ENCODE measurements around the gene OSR1. TPM values are rescaled to one million over a fixed set of nuclear protein-coding genes. Genes with fewer than 3 reads are reported as not detected.

The OSR1 gene
- total and polyA plus RNA-seq, 2 donors (not counting 3 experiments of a cell fraction or from before 2014, with no cell fraction given) = not detected

DNA sequence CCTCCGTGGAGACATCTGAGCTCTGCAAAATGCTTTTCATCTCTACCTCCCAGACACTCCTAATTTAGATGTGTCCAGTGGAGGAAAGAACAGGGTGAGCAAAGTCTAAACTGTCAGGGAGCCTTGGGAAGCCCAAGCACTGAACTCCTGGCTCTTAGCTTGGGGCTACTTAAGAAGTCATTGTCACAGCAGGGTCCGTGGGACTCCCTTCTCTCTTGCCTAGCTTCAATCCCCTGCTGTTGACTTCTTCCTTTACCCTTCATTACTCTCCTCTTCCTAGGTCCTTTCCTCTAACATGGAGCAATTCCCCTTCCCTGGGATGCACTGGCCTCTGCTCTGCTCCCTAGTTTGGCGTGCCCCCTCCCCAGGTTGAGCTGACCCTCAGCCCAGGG is 3.4 kb downstream of the OSR1 start:
- Histone ChIP-seq H3K9me3 (replicated peaks; ENCODE audit: control insufficient read depth, insufficient read depth, low read length) (no peaks in the 10 kb centered on the region), H3K9me1 (replicated peaks; ENCODE audit: control insufficient read depth, extremely low read depth, insufficient read depth, low read length) (no peaks in the 10 kb centered on the region), H3K4me3 (replicated peaks in 1 of 3; ENCODE audit: insufficient read depth in 1 of 3, low read depth in 1 of 3, low read length in 3 of 3) (no peak overlapping the region), H2AFZ (ENCODE audit: low read depth, low read length) (no peak overlapping the region), H3K4me2 (ENCODE audit: insufficient read depth, low read length) (no peak overlapping the region), H3K36me3 (ENCODE audit: control insufficient read depth in 2 of 2, extremely low read depth in 1 of 2, insufficient read depth in 2 of 2, low read length in 2 of 2) (no peaks in the 10 kb centered on the region), H4K20me1 (replicated peaks; ENCODE audit: control insufficient read depth, extremely low read depth, insufficient read depth, low read length) (no peaks in the 10 kb centered on the region), H3K4me1 (ENCODE audit: control insufficient read depth, extremely low read depth, insufficient read depth, low read length) (no peaks in the 10 kb centered on the region), H3K79me2 (ENCODE audit: control insufficient read depth, insufficient read depth, low read length) (no peaks in the 10 kb centered on the region), H3K27me3 (ENCODE audit: control insufficient read depth in 2 of 2, insufficient read depth in 2 of 2, low read length in 2 of 2) (peaks cover 88 to 96% of the 10 kb centered on the region in 2 experiments), H3K9ac (replicated peaks; ENCODE audit: extremely low read depth, insufficient read depth, low read length) (no peak overlapping the region), H3K27ac (ENCODE audit: insufficient read depth, low read depth, low read length) (no peak overlapping the region)
- ChIA-PET POLR2A (no interaction called here), CTCF (interaction anchor here (0.7 kb wide), 1 partner anchor 15 kb away, joined by 3 read pairs; no protein-coding TSS in a partner anchor)
- FAIRE-seq (no peak), DNase-seq (ENCODE audit: low read depth, low spot score) (no peak)
- TF ChIP-seq, protein P1, sequence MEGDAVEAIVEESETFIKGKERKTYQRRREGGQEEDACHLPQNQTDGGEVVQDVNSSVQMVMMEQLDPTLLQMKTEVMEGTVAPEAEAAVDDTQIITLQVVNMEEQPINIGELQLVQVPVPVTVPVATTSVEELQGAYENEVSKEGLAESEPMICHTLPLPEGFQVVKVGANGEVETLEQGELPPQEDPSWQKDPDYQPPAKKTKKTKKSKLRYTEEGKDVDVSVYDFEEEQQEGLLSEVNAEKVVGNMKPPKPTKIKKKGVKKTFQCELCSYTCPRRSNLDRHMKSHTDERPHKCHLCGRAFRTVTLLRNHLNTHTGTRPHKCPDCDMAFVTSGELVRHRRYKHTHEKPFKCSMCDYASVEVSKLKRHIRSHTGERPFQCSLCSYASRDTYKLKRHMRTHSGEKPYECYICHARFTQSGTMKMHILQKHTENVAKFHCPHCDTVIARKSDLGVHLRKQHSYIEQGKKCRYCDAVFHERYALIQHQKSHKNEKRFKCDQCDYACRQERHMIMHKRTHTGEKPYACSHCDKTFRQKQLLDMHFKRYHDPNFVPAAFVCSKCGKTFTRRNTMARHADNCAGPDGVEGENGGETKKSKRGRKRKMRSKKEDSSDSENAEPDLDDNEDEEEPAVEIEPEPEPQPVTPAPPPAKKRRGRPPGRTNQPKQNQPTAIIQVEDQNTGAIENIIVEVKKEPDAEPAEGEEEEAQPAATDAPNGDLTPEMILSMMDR (IDR thresholded peaks at IDR 0.05; ENCODE audit: extremely low read depth in 1 of 2, insufficient read depth in 1 of 2, low read depth in 1 of 2, low read length in 2 of 2) = no peak
- no peak for TF ChIP-seq GATA2 (IDR thresholded peaks at IDR 0.05; ENCODE audit: insufficient read depth, insufficient read length, low read depth, low read length)
- TF ChIP-seq MYC (IDR thresholded peaks at IDR 0.05; ENCODE audit: low read depth, low read length) = no peak
- TF ChIP-seq POLR2A (IDR thresholded peaks at IDR 0.05; ENCODE audit: low read depth, low read length) = no peak
- TF ChIP-seq JUN (IDR thresholded peaks at IDR 0.05; ENCODE audit: borderline replicate concordance, insufficient read depth, insufficient read length, low read depth) = no peak
- no peak for TF ChIP-seq EZH2 (IDR thresholded peaks at IDR 0.05; ENCODE audit: borderline replicate concordance, low read depth, low read length, severe bottlenecking)
- intact Hi-C loops (cut with micrococcal nuclease) (no loop called here), dilution Hi-C loops (cut with MboI; ENCODE audit: extremely low pct_ligation_motif_present, low sequenced_read_pairs) (no loop called here)
- no TSS peak for BruUV-seq (replicated peaks)

DNA sequence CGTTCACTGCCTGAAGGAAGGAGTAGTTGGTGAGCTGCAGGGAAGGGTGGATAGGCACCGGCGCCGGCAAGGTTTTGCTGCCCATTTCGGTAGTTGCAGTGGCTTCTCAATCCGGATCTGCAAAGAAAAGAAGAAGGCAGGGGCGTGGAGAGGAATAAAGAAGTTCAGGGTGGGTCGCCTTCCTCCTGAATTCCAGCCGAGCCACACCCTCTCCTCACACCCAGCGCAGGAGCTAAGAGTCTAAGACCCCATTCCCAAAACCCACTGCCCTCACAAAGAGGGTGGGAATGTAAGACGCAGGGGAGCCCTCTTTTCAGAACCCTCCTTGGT is 4.7 kb downstream of the OSR1 start:
- H3K4me1 ChIP-seq (ENCODE audit: control insufficient read depth, extremely low read depth, insufficient read depth, low read length) = no peaks in the 10 kb centered on the region
- intact Hi-C loops (cut with micrococcal nuclease) (no loop called here), dilution Hi-C loops (cut with MboI; ENCODE audit: extremely low pct_ligation_motif_present, low sequenced_read_pairs) (no loop called here)
- H3K9me3 ChIP-seq (replicated peaks; ENCODE audit: control insufficient read depth, insufficient read depth, low read length) = no peaks in the 10 kb centered on the region
- H3K27ac ChIP-seq (ENCODE audit: insufficient read depth, low read depth, low read length) = no peak overlapping the region
- no peak overlapping the region for H3K9ac ChIP-seq (replicated peaks; ENCODE audit: extremely low read depth, insufficient read depth, low read length)
- H3K4me2 ChIP-seq (ENCODE audit: insufficient read depth, low read length) = no peak overlapping the region
- H3K27me3 ChIP-seq (ENCODE audit: control insufficient read depth in 2 of 2, insufficient read depth in 2 of 2, low read length in 2 of 2) = peaks cover 75 to 83% of the 10 kb centered on the region in 2 experiments
- FAIRE-seq (no peak), DNase-seq (ENCODE audit: low read depth, low spot score) (no peak)
- no peak for TF ChIP-seq EZH2 (IDR thresholded peaks at IDR 0.05; ENCODE audit: borderline replicate concordance, low read depth, low read length, severe bottlenecking)
- TF ChIP-seq JUN (IDR thresholded peaks at IDR 0.05; ENCODE audit: borderline replicate concordance, insufficient read depth, insufficient read length, low read depth) = no peak
- no peak for TF ChIP-seq POLR2AphosphoS5 (IDR thresholded peaks at IDR 0.05; ENCODE audit: insufficient read depth, low read depth, low read length)
- TF ChIP-seq, protein P2, sequence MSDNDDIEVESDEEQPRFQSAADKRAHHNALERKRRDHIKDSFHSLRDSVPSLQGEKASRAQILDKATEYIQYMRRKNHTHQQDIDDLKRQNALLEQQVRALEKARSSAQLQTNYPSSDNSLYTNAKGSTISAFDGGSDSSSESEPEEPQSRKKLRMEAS (IDR thresholded peaks at IDR 0.05; ENCODE audit: insufficient read depth, insufficient read length) = no peak
- no peak for TF ChIP-seq POLR2A (IDR thresholded peaks at IDR 0.05; ENCODE audit: low read depth, low read length)
- TF ChIP-seq GATA2 (IDR thresholded peaks at IDR 0.05; ENCODE audit: insufficient read depth, insufficient read length, low read depth, low read length) = no peak
- TF ChIP-seq, protein P1 (IDR thresholded peaks at IDR 0.05; ENCODE audit: extremely low read depth in 1 of 2, insufficient read depth in 1 of 2, low read depth in 1 of 2, low read length in 2 of 2) = no peak
- TF ChIP-seq FOS (IDR thresholded peaks at IDR 0.05; ENCODE audit: borderline replicate concordance, insufficient read depth, low read length) = no peak
- TF ChIP-seq MYC (IDR thresholded peaks at IDR 0.05; ENCODE audit: low read depth, low read length) = no peak
- H3K4me3 ChIP-seq (replicated peaks in 1 of 3; ENCODE audit: insufficient read depth in 1 of 3, low read depth in 1 of 3, low read length in 3 of 3) = no peak overlapping the region
- no TSS peak for BruUV-seq (replicated peaks)
- no peaks in the 10 kb centered on the region for H3K36me3 ChIP-seq (ENCODE audit: control insufficient read depth in 2 of 2, extremely low read depth in 1 of 2, insufficient read depth in 2 of 2, low read length in 2 of 2)
- CTCF ChIA-PET = interaction anchor here (1.2 kb wide), 1 partner anchor 8 kb away, joined by 3 read pairs; no protein-coding TSS in a partner anchor
- H3K9me1 ChIP-seq (replicated peaks; ENCODE audit: control insufficient read depth, extremely low read depth, insufficient read depth, low read length) = no peaks in the 10 kb centered on the region
- H4K20me1 ChIP-seq (replicated peaks; ENCODE audit: control insufficient read depth, extremely low read depth, insufficient read depth, low read length) = no peaks in the 10 kb centered on the region
- no peak overlapping the region for H2AFZ ChIP-seq (ENCODE audit: low read depth, low read length)
- H3K79me2 ChIP-seq (ENCODE audit: control insufficient read depth, insufficient read depth, low read length) = no peaks in the 10 kb centered on the region
- POLR2A ChIA-PET = no interaction called here
